Kidney epithelial cell (primary cell): Measurements from ENCODE around the gene FASTK. TPM values are rescaled to one million over a fixed set of nuclear protein-coding genes. Genes with fewer than 3 reads are reported as not detected.

Experiments used
- DNase-seq: peaks from one replicate; pipeline ENCODE4 v3.0.0-alpha.2; 2010; ENCODE audit warnings: low read depth
- H3K27me3 ChIP-seq: 2 replicates; pipeline ENCODE4 v1.6.0; 2011; ENCODE audit warnings: low read length; ENCODE audit not compliant: control insufficient read depth, insufficient read depth
- H3K36me3 ChIP-seq: 2 replicates; pipeline ENCODE4 v1.5.1; 2011; ENCODE audit warnings: low read length; ENCODE audit not compliant: control insufficient read depth, insufficient read depth
- H3K4me3 ChIP-seq: 2 replicates; pipeline ENCODE4 v1.5.1; 2011; ENCODE audit warnings: low read depth, mild to moderate bottlenecking, control low read depth, low read length
- CTCF ChIP-seq: IDR thresholded peaks from 2 replicates; pipeline ENCODE4 v1.5.1; 2011; ENCODE audit warnings: mild to moderate bottlenecking, moderate library complexity, low read length, control low read depth, inconsistent platforms; ENCODE audit not compliant: insufficient read depth, poor library complexity, severe bottlenecking
- total RNA-seq: library from RNA; depleted of rRNA; stranded (reverse); fragments of >200 nt; gene quantifications from 2 replicates; pipeline ENCODE4 v1.2.3, GENCODE V29; 2015

FASTK gene
- total RNA-seq, 1 donor from 2014 or later: 71.7 TPM

- Histone ChIP-seq H3K36me3 (no peaks in the 10 kb centered on the region), H3K4me3 (no peak overlapping the region), H3K27me3 (no peaks in the 10 kb centered on the region)
- TF ChIP-seq CTCF: peak; percentile 84
- no peak for DNase-seq
Observed at GRCh38 chr7:151110941-151111645, 30.5 kb upstream of the FASTK start.

- H3K36me3 ChIP-seq: no peaks in the 10 kb centered on the region
- no peak for TF ChIP-seq CTCF
- DNase-seq: no peak
- H3K27me3 ChIP-seq: no peaks in the 10 kb centered on the region
- H3K4me3 ChIP-seq: no peak overlapping the region
Observed at GRCh38 chr7:151110236-151110940, 29.8 kb upstream of the FASTK start.

GRCh38 chr7:151109094-151110048 is 28.8 kb upstream of the FASTK start:
- no peaks in the 10 kb centered on the region for H3K36me3 ChIP-seq
- no peak for TF ChIP-seq CTCF

GRCh38 chr7:151107882-151108281 is 27.3 kb upstream of the FASTK start:
- no peaks in the 10 kb centered on the region for H3K27me3 ChIP-seq

More at GRCh38 chr7:151109094-151110048, 28.8 kb upstream of the FASTK start:
- Histone ChIP-seq H3K27me3 (no peaks in the 10 kb centered on the region), H3K4me3 (no peak overlapping the region)
- no peak for DNase-seq

More at GRCh38 chr7:151107882-151108281, 27.3 kb upstream of the FASTK start:
- TF ChIP-seq CTCF: no peak
- DNase-seq: no peak
- H3K36me3 ChIP-seq: no peaks in the 10 kb centered on the region
- no peak overlapping the region for H3K4me3 ChIP-seq
